Measurements from ENCODE around the gene XIRP2.
"Not testable (repeated sequence)": the region's sequence is repeated elsewhere in the genome, so short reads cannot be mapped to it uniquely, and the experiment has no call there.

XIRP2 gene

DNA sequence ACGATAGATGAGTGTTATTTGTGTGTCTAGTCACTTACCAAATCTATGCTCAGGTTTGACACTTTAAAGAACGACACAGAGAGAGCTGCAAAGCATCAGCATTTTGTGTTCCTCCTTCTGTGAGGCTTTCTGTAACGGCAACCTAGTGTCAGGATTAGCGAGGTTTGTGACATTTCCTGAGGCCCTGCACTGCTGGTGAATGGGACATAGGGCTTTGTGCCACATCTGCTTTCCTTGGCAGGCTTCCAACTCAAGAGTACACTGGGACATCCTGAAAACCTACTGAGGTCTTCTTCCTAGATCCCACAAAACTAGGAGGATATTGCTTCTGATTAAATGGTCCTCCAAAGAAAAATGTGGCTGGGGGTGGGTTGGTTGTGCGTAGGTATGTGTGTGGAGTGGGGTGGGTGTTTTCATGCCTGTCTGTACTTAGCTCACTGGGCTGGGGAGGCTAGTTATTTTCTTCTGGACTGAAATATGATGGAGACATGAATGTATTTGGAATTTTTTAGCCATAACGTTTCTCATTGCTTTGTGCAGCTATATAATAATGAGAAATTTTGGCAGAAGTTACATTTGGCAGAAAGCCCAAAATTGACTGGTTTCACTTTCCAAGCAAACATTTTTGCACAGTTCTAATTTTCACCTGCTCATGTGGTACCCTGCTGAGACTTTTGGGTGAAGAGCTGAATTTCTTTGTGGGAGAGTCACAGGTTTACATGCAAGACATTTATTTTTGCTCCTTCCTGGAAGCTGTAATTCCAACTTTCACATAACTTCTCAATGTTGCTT, 308.4 kb downstream of the XIRP2 start:
- DNase-seq (ENCODE audit: low read depth in 2 of 2): no peak

DNA sequence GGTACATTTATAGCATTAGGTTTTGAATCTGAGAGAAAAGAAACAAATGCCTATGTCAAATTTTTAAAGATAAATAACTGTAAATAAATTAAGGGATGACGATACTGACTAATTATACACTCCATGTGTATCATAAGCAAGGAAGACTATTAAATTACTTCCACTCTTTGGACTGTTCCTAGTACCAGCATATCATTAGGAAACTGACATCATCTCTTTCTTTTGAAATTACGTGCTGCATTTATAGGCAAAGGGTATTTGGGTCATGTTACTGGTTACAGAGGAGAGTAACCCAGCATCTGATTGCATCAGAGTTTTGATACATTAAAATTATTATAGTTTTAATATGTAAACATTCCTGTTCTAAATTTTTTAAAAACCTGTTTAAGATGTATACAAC, 309.7 kb downstream of the XIRP2 start:
- no peak for DNase-seq (ENCODE audit: low read depth in 2 of 2)

DNA sequence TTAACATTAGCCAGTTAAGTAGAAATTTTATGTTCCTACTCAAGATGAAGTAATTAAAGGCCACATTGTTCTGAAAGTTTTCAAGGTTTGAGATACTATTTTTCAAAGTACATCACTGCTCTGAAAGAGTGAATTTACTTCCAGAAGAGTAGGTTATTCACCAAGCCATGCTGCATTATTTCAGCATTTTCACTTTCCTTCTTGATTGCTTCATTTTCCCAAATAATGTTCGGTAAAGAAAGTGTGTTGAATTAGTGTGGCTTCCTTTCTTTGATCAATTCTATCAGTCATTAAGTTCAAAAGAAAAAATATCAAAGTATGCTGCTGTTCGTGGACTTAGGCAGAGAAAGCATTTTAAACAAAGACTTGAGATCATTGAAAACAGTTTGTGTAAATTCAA, 310.3 kb downstream of the XIRP2 start:
- no peak for DNase-seq (ENCODE audit: low read depth in 2 of 2)

DNA sequence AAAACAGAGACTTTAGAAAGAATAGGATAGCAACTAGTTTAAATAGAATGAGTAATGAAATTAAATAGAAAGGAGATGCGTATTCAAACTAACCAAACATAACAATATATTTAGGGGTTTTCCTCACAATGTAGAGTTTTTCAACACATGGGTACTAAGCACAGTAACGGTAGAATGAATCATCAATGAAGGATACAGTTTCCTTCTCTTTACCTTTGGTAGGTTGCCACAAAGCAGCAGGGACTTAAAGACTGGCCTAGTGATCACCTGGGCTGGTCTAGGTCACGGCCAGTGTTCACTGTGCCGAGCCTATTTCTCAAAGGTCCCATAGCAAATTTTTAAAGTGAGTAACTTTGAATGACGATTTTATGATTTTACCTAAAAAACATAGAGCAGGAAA, 311.7 kb downstream of the XIRP2 start:
- DNase-seq (ENCODE audit: low read depth in 2 of 2): no peak

DNA sequence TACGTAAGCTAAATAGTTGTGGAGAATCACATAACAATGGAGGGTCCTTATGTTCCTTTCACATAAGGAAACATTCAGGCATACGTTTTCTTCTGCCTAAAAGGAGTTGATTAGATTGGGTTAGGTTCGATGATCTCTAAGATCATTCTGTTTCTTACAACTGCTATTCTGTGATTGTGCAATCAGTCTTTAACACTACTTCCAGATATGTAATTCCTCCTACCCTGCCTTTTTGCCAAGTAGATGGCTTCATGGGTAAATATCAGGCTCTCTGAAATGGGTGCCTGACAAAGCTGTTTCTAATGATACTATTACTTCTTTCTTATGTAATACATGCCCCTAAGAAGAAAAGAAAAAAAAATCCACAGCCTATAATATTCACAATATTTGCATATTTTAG, 321.5 kb downstream of the XIRP2 start:
- DNase-seq (ENCODE audit: low read depth in 2 of 2): no peak

DNA sequence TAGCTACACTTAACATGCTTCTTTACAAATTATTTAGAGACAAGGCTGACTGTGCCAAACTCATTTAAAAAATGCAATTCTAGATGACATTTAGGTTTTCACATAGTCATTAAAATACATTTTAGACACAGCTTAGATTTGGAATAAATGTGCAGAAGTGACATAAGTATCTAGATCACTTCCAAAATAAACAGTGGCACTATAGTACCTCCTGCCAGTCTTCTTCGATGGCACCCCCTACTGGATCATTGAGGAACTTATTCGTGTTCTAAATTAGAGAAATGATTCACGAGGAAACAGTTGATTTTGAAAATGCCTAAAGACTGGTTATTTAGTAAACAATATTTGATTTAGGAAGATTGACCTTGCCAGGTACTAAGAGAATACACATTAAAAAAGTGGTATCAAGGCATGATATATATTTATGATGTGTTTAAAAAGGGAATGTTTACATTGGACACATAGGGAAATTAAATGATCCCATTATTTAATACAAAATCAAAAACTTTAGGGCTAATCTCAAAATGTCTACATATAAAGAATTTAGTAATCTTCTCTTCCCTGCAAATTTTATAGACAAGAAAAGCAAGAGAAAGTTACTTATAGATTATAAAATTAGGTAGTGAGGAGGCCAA, 323.9 kb downstream of the XIRP2 start:
- DNase-seq (ENCODE audit: low read depth in 2 of 2): peak in 1 of 2 donors; percentile 20

DNA sequence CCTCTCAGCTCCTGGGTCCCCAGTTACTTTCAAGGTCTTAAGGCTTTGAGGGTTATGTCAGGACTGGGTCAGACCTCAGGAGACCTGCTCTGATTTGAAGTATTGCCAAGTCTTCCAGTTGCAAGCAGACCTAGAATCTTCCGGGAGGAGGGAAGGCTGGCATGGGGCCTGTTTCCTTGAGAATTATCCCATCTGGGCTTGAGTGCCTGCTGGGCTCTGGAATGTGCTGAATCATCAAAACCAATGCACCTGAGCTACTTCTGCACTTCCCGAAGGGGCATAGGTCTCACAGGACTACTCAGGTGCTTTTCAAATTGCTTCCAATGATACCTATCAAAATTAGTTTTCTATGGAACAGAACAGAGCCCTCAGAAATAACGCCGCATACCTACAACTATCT, 327.3 kb downstream of the XIRP2 start:
- DNase-seq (ENCODE audit: low read depth in 2 of 2): no peak

DNA sequence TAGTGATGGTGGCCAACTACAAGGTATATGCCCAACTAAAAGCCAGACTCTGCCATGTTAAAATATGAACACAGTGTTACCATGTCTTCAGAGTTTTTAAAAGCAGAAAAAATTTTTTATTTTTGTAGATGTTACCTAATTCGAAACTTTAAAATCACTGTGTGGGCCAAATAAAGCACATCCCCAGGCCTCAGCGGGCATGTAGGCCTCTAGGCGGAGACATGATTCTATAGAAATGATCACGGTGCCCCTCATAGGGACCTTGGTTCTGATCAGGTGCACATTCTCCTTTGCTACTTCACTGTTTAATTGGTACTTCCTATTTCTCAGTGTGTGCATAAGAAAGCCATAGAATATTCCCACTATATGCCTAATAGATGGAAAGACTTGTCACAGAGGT, 349.2 kb downstream of the XIRP2 start:
- no peak for DNase-seq (ENCODE audit: low read depth in 2 of 2)

DNA sequence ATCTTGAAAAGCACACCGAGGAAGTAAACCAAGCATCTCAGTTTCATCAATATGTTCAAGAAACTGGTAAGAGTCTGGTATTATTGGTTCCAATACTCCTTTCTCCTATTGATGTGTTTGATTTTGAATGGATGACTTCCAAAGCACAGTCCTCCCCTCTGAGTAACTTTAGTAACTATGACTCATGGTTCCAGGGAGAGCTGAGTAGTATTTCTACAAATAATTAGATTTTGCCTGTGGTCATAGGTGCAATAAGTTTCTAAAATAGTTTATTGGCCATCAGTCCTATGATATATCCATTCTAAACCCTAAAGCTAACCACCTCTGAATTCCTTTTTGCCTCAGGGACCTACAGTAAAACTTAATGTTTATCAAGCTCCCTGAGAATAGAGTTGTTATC, 352.4 kb downstream of the XIRP2 start:
- no peak for DNase-seq (ENCODE audit: low read depth in 2 of 2)

DNA sequence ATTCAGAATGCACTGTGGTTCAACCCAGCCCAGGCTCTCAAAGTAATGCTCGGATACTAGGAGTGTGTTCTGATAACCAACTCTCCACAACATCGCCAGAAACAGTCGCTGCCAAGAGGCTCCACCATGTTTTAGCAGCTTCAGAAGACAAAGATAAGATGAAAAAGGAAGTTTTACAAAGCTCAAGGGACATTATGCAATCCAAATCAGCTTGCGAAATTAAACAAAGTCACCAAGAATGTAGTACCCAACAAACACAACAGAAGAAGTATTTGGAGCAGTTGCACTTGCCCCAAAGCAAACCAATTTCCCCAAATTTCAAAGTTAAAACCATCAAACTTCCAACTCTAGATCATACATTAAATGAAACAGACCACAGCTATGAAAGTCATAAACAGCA, 360.9 kb downstream of the XIRP2 start:
- DNase-seq (ENCODE audit: low read depth in 2 of 2): no peak

DNA sequence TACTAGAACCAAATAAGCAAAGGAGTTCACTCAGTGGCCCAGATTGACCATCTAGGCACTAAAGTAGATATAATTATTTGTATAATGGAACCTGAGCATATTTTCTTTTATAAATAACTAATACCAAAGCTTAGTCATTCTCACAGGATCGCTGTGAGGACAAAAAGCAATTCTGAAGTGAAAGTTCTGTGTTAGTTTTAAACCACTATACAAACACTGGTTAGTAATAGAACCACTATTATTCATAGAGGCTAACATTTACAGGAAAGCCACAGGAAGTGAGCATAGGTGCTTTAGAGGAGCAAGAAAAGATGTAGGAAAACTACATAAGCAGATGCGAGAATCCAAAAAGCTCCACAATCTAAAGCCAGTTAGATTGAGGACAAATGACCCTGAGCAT, 364.7 kb downstream of the XIRP2 start:
- no peak for DNase-seq (ENCODE audit: low read depth in 2 of 2)

DNA sequence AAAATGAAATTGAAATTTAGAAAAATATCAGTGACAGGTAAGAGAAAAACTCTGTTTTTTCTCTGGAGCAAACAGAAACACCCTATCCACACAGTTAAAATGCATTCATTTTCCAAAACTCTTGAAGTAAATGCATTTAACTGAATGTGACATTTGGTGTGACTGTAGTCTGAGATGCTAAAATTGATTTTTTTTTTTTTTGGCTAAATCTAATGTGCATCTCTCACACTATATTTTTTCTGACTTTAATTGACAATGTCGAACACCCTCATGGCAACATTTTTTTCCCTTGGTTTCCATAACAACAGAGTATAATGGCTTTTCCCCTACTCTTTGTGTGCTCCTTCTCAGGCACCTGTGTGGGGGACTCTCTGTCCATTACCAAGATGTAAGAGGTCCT, 366.4 kb downstream of the XIRP2 start:
- no peak for DNase-seq (ENCODE audit: low read depth in 2 of 2)

DNA sequence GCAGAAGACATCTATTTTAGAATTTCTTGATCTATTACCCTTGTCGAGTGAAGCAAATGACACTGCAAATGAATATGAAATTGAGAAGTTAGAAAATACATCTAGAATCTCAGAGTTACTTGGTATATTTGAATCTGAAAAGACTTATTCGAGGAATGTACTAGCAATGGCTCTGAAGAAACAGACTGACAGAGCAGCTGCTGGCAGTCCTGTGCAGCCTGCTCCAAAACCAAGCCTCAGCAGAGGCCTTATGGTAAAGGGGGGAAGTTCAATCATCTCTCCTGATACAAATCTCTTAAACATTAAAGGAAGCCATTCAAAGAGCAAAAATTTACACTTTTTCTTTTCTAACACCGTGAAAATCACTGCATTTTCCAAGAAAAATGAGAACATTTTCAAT, 370.4 kb downstream of the XIRP2 start:
- no peak for DNase-seq (ENCODE audit: low read depth in 2 of 2)

DNA sequence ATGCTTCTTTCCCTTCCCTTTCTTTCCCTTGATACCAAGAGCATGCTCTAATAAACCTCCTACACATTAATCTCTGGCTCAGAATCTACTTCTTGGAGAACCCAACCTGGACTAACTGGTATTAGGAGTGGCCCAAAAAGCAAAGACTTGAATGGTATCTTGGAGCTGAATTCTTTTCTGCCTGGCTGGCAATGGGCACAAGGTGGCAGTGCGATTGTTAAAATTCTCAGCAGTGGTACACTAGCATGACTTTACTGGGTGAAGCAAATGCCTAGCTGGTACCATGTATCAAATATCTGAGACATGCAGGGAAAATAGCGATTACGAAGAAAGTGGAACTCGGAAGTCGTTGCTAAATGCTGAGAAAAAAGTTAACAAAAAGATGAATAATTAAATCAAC, 376.1 kb downstream of the XIRP2 start:
- no peak for DNase-seq (ENCODE audit: low read depth in 2 of 2)

DNA sequence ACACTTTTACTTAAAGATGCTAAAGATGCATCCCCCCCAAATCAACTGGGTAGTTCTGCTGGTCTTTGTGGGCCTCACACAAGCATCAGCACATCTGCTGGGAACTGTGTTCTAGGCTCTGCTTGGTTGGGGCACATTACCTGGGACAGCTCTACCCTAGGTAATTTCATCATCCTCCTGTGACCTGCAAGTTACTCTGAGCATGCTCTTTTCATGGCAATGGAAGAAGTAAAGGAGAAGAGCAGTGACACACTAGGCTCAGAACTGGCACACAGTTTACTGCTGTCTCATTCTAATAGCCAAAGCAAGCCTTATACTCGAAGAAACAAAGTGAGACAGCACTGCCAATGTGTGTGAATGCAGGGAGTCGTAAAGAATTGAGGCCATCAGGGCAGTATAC, 376.7 kb downstream of the XIRP2 start:
- no peak for DNase-seq (ENCODE audit: low read depth in 2 of 2)

DNA sequence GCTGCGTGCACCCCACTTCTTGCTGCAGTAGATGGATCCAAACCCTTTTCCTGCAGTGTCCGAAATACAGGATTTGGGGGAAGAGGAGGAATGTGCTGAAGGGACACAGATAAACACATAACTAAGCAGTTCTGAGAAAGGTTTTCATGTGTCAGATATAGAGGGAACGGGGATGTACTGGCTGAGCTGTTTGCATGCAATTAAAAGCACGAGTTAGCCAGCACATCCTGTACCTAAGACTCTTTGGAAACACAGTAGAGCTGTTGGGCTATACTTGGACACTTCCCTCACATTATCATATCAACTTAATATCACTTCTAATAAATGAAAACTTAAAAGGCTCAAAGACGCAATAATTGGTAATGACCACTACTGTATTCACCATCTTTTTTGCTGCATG, 377.4 kb downstream of the XIRP2 start:
- DNase-seq (ENCODE audit: low read depth in 2 of 2): no peak

DNA sequence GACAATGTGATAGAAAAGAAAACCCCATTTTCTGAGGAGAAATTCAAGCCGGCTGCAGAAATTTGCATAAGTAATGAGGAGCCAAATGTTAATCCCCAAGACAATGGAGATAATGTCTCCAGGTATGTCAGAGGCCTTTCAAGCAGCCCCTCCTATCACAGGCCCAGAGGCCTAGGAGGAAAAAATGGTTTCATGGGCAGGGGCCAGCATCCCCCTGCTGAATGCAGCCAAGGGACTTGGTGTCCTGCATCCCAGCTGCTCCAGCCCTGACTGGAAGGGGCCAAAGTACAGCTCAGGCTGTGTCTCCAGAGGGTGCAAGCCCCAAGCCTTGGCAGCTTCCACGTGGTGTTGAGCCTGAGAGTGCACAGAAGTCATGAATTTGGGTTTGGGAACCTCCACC, 380.0 kb downstream of the XIRP2 start:
- DNase-seq (ENCODE audit: low read depth in 2 of 2): not testable (repeated sequence)

DNA sequence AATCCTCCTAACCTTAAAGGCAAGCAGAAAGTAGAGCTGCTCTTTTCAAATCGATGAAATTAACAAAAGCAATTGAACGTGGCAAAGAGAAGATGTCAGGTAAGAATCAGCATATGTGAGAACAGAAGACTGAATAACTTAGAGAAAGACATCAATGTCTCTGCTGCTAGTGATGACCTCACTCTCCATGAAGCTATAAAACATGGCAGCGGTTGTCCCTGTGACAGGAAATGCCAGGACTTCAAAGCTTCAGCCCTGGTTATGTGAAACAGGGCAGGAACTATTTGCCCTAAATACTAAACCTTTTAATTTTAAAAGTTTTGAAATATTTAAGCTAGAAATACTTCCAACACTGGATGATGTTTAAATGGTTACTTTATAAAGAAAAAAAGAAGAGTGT, 383.7 kb downstream of the XIRP2 start:
- no peak for DNase-seq (ENCODE audit: low read depth in 2 of 2)

DNA sequence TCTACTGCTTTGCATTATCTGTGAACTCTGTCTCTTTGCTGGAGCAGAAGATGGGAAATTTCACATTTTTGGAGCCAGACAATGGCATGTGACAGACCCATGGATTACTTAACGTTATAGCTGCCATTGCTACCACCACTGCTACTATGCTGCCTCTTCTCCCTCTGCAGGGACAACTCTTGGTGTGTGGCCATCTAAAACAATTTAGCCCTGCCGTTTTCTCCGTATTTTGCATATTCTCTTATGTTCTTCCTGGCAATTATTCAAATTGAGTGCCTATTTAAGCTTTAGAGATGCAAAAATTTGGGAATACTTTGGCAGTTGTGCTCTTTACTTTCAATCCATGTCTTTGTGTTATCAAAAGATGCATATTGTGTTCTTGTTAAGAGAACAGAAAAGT, 386.8 kb downstream of the XIRP2 start:
- no peak for DNase-seq (ENCODE audit: low read depth in 2 of 2)

DNA sequence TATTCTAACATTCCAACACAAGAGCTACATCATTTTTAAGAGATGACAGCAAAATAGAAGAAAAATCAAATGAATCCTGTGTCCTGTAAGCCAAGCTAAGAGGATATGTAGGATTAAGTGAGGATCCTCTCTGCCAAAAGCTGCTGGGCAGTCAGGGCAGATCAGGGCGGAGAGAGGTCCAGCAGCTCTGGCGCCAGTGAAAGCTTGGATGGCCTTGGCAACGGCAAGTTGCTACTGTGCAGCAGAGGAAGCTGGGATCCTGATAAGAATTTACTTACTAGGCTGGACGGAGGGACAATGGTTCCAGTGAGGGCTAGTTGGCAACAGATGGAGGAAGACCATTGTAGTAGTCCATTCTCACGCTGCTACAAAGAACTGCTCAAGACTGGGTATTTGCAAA, 391.5 kb downstream of the XIRP2 start:
- no peak for DNase-seq (ENCODE audit: low read depth in 2 of 2)

DNA sequence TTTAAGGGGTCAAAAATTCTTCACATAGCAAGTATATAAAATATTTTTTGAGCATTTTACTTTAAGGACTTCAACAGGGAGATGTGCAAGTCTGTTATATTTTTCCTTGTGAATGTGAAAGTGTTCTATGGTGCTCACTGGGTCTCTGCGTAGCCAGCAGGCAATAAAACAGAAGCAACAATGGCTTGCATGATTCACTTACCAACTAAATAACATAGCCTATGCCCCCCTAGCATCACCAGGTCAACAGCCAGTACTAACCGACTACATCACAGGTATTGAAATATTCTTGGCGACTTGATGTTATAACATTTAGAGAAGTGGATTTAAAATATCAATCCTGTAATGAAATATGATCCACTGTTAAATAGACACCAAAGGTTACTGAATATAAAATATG, 398.9 kb downstream of the XIRP2 start:
- DNase-seq (ENCODE audit: low read depth in 2 of 2): no peak

DNA sequence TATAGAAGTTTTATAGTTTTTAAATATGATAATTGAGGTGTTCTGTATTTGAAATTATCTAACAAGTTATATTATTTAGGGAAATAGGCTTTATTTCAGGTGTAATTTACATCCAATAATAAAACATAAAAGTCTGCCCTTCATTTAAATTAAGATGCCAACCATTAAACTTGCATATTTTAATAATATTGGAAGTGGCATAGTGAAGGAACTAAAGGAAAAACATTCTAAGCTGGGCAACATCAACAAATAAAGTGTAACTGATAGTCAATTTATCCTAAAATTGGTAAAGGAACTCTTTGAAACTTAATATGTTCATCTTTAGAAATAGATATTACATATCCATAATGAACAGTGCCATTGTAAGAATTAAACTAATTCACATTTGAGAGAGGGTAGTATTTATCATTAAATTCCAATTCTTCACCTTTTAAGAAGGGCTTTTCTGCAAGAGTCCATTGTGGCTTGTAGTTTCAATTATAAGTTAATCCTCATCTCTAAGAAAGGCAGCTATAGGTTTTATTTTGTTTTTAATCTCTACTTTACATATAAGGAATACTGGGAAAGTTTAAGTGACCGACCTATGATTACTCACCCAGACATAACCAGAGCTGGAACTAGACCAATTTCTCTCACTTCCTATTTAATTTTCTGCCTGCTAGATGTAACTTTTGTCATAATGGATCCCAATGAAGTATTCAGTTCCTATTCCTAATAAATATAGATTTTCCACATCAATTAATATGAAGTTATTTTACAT, 401.6 kb downstream of the XIRP2 start:
- no peak for DNase-seq (ENCODE audit: low read depth in 2 of 2)
